Osteocyte (in vitro differentiated cells): ENCODE data around the gene GRIK4. TPM values are rescaled to one million over a fixed set of nuclear protein-coding genes. Genes with fewer than 3 reads are reported as not detected.

Source experiments
- DNase-seq: peaks from one replicate; pipeline ENCODE4 v3.0.0; 2021; ENCODE audit warnings: mixed read lengths; ENCODE audit not compliant: unreplicated experiment; ENCODE audit errors: extremely low spot score
- H3K27ac Mint-ChIP-seq: one replicate; pipeline ENCODE4 v1.8.0; 2021; ENCODE audit warnings: mild to moderate bottlenecking, mixed read lengths; ENCODE audit not compliant: unreplicated experiment
- H3K27me3 Mint-ChIP-seq: one replicate; pipeline ENCODE4 v1.8.0; 2021; ENCODE audit warnings: mixed read lengths; ENCODE audit not compliant: unreplicated experiment
- H3K36me3 Mint-ChIP-seq: one replicate; pipeline ENCODE4 v1.8.0; 2021; ENCODE audit warnings: mixed read lengths; ENCODE audit not compliant: unreplicated experiment
- H3K4me1 Mint-ChIP-seq: one replicate; pipeline ENCODE4 v1.8.0; 2021; ENCODE audit warnings: mixed read lengths; ENCODE audit not compliant: unreplicated experiment
- H3K4me3 Mint-ChIP-seq: one replicate; pipeline ENCODE4 v1.8.0; 2021; ENCODE audit warnings: mild to moderate bottlenecking, moderate library complexity, mixed read lengths; ENCODE audit not compliant: unreplicated experiment
- H3K9me3 Mint-ChIP-seq: one replicate; pipeline ENCODE4 v1.8.0; 2021; ENCODE audit warnings: mixed read lengths; ENCODE audit not compliant: unreplicated experiment
- CTCF ChIP-seq: fragments of 200-600 bp; sonication (generic); IDR thresholded peaks from 2 replicates; pipeline ENCODE4 v1.5.0; 2021; ENCODE audit warnings: antibody characterized with exemption, mild to moderate bottlenecking, moderate library complexity
- total RNA-seq: library from RNA; stranded (reverse); gene quantifications from 2 replicates; pipeline ENCODE4 v1.2.1, GENCODE V29; 2021

Gene GRIK4
- total RNA-seq, 1 donor from 2014 or later, result 0.11 TPM

- no peaks in the 10 kb centered on the region for H3K36me3 Mint-ChIP-seq
- H3K4me1 Mint-ChIP-seq, result no peaks in the 10 kb centered on the region
- no peak for DNase-seq
- H3K9me3 Mint-ChIP-seq, result peaks cover 5% of the 10 kb centered on the region
- H3K4me3 Mint-ChIP-seq, result no peak overlapping the region
- no peak overlapping the region for H3K27ac Mint-ChIP-seq
- H3K27me3 Mint-ChIP-seq, result no peaks in the 10 kb centered on the region
- no peak for TF ChIP-seq CTCF
Observed at GRCh38 chr11:120880498-120881175, 369.1 kb downstream of the GRIK4 start.

- DNase-seq, result no peak
- Mint-ChIP-seq H3K4me3 (no peak overlapping the region), H3K36me3 (no peaks in the 10 kb centered on the region), H3K27ac (no peak overlapping the region), H3K27me3 (no peaks in the 10 kb centered on the region), H3K4me1 (no peaks in the 10 kb centered on the region), H3K9me3 (peaks cover under 1% of the 10 kb centered on the region)
- no peak for TF ChIP-seq CTCF
Observed at GRCh38 chr11:120881596-120881995, 370.0 kb downstream of the GRIK4 start.

GRCh38 chr11:120882175-120882574 is 370.6 kb downstream of the GRIK4 start:
- no peak for TF ChIP-seq CTCF
- DNase-seq, result no peak
- H3K27me3 Mint-ChIP-seq, result no peaks in the 10 kb centered on the region
- no peaks in the 10 kb centered on the region for H3K36me3 Mint-ChIP-seq
- H3K9me3 Mint-ChIP-seq, result no peaks in the 10 kb centered on the region
- H3K4me1 Mint-ChIP-seq, result no peaks in the 10 kb centered on the region
- H3K27ac Mint-ChIP-seq, result no peak overlapping the region
- no peak overlapping the region for H3K4me3 Mint-ChIP-seq

- no peak for TF ChIP-seq CTCF
- Mint-ChIP-seq H3K4me1 (no peaks in the 10 kb centered on the region), H3K27me3 (no peaks in the 10 kb centered on the region), H3K4me3 (no peak overlapping the region), H3K9me3 (no peaks in the 10 kb centered on the region), H3K27ac (no peak overlapping the region), H3K36me3 (no peaks in the 10 kb centered on the region)
- DNase-seq, result no peak
Observed at GRCh38 chr11:120883404-120884080, 372.0 kb downstream of the GRIK4 start.

GRCh38 chr11:120884154-120885020 is 372.8 kb downstream of the GRIK4 start:
- no peaks in the 10 kb centered on the region for H3K4me1 Mint-ChIP-seq
- no peaks in the 10 kb centered on the region for H3K27me3 Mint-ChIP-seq
- no peak for TF ChIP-seq CTCF
- no peaks in the 10 kb centered on the region for H3K36me3 Mint-ChIP-seq
- no peak for DNase-seq
- H3K9me3 Mint-ChIP-seq, result no peaks in the 10 kb centered on the region
- H3K4me3 Mint-ChIP-seq, result no peak overlapping the region
- H3K27ac Mint-ChIP-seq, result no peak overlapping the region
